Right atrium auricular region (tissue), 2 donors: ENCODE measurements around the gene SLFNL1. TPM values are rescaled to one million over a fixed set of nuclear protein-coding genes. Genes with fewer than 3 reads are reported as not detected.

ENCODE experiments used
- DNase-seq: peaks from one replicate; pipeline ENCODE4 v3.0.0-alpha.2; 2019; ENCODE audit warnings: low spot score
- H3K27ac ChIP-seq, 2 donors: fragments of 200-600 bp; sonication (generic); 1 replicate in 1 of 2; 2 replicates in 1 of 2; pipeline ENCODE4 v1.5.1; 2016 to 2019
- H3K27me3 ChIP-seq, 2 donors: fragments of 200-600 bp; sonication (generic); one replicate each; pipeline versions ENCODE4 v1.5.1 to v1.6.0; 2017 to 2019
- H3K36me3 ChIP-seq: fragments of 200-600 bp; sonication (generic); one replicate; pipeline ENCODE4 v1.5.1; 2016
- H3K4me1 ChIP-seq, 2 donors: fragments of 200-600 bp; sonication (generic); one replicate each; pipeline versions ENCODE4 v1.5.1 to v1.6.0; 2017 to 2019
- H3K4me3 ChIP-seq, 2 donors: fragments of 200-600 bp; sonication (generic); 1 replicate in 1 of 2; 2 replicates in 1 of 2; pipeline ENCODE4 v1.5.1; 2017 to 2019; ENCODE audit warnings: mild to moderate bottlenecking in 1 of 2, moderate library complexity in 1 of 2
- H3K9me3 ChIP-seq, 2 donors: fragments of 200-600 bp; sonication (generic); one replicate each; pipeline ENCODE4 v1.5.1; 2019
- total RNA-seq, 2 donors: library from RNA; depleted of rRNA; stranded (reverse); fragments of >200 nt; gene quantifications; one replicate each; pipeline ENCODE4 v1.1.0, GENCODE V29; 2016
- TF ChIP-seq, protein P1 (sequence below), 2 donors: fragments of 200-600 bp; sonication (generic); IDR thresholded peaks; one replicate each; pipeline ENCODE4 v1.5.1; 2019; ENCODE audit warnings: antibody characterized with exemption in 2 of 2

The SLFNL1 gene
- total RNA-seq, 2 donors from 2014 or later = 0.59 TPM; not detected in 1

DNA sequence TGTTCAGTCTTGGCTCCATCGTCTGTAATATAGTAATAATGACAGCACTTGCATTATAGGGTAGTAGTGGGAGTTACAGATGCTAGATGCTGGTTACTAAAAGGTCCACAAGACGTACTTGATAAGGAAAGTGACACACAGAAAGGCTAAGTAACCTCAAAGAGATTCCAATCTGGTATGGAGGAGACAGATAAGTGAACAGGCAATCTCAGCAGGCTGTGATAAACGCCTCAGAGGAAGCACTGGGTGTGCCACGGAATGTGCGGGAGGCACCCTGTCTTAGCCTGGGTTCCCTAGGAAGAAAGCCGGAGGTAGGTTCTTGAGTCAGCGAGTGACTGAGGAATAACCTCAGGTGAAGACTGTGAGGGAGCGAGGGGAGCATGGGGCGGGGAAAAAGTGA is 46.6 kb downstream of the SLFNL1 start:
- TF ChIP-seq, protein P1, sequence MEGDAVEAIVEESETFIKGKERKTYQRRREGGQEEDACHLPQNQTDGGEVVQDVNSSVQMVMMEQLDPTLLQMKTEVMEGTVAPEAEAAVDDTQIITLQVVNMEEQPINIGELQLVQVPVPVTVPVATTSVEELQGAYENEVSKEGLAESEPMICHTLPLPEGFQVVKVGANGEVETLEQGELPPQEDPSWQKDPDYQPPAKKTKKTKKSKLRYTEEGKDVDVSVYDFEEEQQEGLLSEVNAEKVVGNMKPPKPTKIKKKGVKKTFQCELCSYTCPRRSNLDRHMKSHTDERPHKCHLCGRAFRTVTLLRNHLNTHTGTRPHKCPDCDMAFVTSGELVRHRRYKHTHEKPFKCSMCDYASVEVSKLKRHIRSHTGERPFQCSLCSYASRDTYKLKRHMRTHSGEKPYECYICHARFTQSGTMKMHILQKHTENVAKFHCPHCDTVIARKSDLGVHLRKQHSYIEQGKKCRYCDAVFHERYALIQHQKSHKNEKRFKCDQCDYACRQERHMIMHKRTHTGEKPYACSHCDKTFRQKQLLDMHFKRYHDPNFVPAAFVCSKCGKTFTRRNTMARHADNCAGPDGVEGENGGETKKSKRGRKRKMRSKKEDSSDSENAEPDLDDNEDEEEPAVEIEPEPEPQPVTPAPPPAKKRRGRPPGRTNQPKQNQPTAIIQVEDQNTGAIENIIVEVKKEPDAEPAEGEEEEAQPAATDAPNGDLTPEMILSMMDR (IDR thresholded peaks at IDR 0.05) = no peak
- Histone ChIP-seq H3K4me3 (no peak overlapping the region), H3K36me3 (no peaks in the 10 kb centered on the region), H3K9me3 (no peaks in the 10 kb centered on the region), H3K27me3 (no peaks in the 10 kb centered on the region), H3K27ac (no peak overlapping the region), H3K4me1 (peaks cover 0 to 6% of the 10 kb centered on the region in 2 donors)
- no peak for DNase-seq

DNA sequence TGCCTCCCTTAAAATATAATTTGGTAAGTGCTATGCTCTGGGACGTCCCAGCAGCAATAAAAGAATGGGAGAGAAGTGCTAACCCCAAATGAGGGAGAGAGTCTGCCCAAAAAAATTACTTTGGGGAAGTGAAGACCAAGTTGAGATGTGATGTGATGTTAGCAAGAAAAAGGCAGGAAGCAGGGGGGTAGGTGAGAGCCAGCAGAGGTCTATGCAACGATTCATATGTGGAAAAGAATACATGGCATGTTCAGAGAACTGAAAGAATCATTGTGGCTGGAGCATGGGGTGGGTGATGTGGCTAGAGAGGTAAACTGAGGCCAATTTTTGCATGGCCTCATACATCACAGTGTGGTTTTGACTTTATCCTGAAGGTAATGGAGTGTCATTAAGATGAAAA is 47.6 kb downstream of the SLFNL1 start:
- TF ChIP-seq, protein P1 (IDR thresholded peaks at IDR 0.05) = no peak
- Histone ChIP-seq H3K27me3 (no peaks in the 10 kb centered on the region), H3K36me3 (no peaks in the 10 kb centered on the region), H3K4me3 (no peak overlapping the region), H3K4me1 (peaks cover 0 to 2% of the 10 kb centered on the region in 2 donors), H3K27ac (no peak overlapping the region), H3K9me3 (no peaks in the 10 kb centered on the region)
- no peak for DNase-seq

DNA sequence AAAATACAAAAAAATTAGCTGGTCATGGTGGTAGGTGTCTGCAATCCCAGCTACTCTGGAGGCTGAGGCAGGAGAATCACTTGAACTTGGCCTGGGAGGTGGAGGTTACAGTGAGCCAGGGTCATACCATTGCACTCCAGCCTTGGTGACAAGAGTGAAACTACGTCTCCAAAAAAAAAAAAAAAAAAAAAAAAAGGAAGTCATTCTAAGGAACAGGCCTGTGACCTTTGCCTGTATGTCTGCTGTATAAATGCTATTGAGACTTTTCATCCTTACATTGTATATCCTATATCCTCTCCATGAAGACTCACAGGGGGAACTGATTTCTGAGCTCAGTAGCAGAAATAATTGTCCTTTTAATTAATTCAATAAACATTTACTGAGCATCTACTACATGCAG is 49.6 kb downstream of the SLFNL1 start:
- Histone ChIP-seq H3K9me3 (no peaks in the 10 kb centered on the region), H3K27me3 (no peaks in the 10 kb centered on the region), H3K4me3 (no peak overlapping the region), H3K36me3 (no peaks in the 10 kb centered on the region), H3K27ac (no peak overlapping the region), H3K4me1 (no peaks in the 10 kb centered on the region)
- no peak for DNase-seq
- TF ChIP-seq, protein P1 (IDR thresholded peaks at IDR 0.05) = no peak

DNA sequence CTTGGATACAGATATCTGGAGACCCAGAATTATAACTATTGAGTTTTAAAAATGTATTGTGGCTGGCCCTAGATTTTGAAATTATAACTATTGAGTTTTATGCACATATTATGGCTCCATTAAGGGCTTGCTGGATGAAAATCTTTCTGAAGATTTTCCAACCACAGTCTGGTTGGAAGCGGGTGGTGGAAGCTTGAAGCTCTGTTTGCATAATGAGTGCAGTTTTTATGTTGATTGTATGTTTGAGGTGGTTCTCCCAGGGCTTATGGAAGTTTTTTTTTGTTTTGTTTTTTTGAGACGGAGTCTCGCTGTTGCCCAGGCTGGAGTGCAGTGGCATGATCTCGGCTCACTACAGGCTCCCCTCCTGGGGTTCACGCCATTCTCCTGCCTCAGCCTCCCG is 52.1 kb downstream of the SLFNL1 start:
- TF ChIP-seq, protein P1 (IDR thresholded peaks at IDR 0.05) = no peak
- no peaks in the 10 kb centered on the region for H3K9me3 ChIP-seq

DNA sequence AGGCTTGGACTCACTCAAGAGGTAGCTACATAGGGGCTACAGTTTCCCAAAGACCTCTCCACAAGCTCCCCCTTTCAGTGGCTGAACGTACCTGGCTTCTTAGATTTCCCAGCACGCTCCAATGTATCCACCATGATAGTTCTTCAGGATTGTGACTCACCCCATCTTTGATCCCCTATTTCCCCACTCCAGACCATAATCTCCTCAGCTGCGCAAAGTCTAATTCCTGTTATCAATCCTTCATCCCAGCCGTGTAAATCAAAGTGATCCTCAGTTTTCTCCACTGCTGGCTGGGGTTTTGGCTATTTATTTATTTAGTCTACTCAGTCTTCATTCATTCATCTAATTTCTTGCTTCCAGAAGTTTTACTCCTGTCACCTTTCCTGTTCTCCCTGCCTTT is 55.1 kb downstream of the SLFNL1 start:
- DNase-seq = no peak
- H3K27ac ChIP-seq = no peak overlapping the region
- H3K4me1 ChIP-seq = no peaks in the 10 kb centered on the region
- H3K4me3 ChIP-seq = no peak overlapping the region
- TF ChIP-seq, protein P1 (IDR thresholded peaks at IDR 0.05) = no peak
- no peaks in the 10 kb centered on the region for H3K27me3 ChIP-seq
- no peaks in the 10 kb centered on the region for H3K9me3 ChIP-seq
- H3K36me3 ChIP-seq = no peaks in the 10 kb centered on the region

More for the DNA sequence above, 52.1 kb downstream of the SLFNL1 start:
- no peak for DNase-seq
- Histone ChIP-seq H3K4me3 (no peak overlapping the region), H3K36me3 (no peaks in the 10 kb centered on the region), H3K27me3 (no peaks in the 10 kb centered on the region), H3K4me1 (no peaks in the 10 kb centered on the region), H3K27ac (no peak overlapping the region)

Other genes starting within 250 kb of the SLFNL1 start
- 1 to 10 TPM; 1.0 to 1.7 TPM for gene KCNQ4, start 237.9 kb downstream of the SLFNL1 start, total RNA-seq
- gene CITED4, start 159.4 kb downstream of the SLFNL1 start, total RNA-seq = 10 to 100 TPM; 18.8 to 32.7 TPM
- gene CTPS1, start 42.0 kb downstream of the SLFNL1 start, total RNA-seq = 10 to 100 TPM in 1 of 2 donors, 1 to 10 TPM in 1; 8.8 to 15.4 TPM
- gene SCMH1, start 220.6 kb upstream of the SLFNL1 start, total RNA-seq = 10 to 100 TPM; 50.1 to 62.5 TPM